ENCODE data around the gene LGR6.

Gene LGR6

DNA sequence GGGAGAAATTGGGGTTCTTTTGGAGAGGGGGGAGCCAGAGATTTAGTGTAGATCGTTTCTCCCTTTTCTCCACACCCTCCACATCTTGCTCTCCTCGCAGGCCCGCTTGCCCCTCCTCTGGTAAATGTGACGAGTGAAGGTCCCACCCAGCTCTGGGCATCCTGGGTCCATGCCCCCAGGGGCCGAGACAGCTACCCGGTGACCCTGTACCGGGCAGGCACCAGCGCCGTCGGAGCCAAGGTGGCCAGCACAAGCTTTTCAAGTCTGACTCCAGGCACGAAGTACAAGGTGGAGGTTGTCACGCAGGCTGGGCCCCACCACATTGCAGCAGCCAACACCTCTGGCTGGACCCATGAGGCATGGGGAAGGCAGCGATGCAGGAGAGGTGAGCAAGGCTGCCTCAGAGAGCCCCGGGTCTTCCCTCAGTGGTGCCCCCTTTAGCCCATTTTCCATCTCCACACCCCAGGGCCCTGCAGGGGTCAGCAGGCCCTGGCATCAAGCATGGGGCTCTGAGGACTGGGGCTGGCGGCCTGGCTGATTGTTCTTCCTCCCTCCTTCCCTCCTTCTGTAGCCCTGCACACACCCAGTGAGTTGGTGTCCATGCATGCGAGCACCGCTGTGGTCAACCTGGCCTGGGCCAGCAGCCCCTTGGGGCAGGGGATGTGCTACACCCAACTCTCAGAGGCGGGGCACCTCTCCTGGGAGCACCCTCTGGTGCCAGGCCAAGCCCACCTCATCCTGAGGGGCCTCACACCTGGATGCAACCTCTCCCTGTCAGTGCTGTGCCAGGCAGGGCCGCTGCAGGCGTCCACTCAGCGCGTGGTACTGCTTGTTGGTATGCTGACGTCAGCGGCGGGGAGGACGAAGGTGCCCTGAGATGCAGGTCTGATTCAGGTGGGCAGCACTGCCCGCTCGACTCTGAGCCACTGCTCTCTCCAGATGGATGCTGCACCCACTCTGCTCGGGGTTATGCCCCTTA lies 16.4 kb upstream of the LGR6 start:
- TF ChIP-seq SIN3A (IDR thresholded peaks at IDR 0.05; ENCODE audit: borderline replicate concordance, insufficient read depth, low read length) (no peak), TAF1 (IDR thresholded peaks at IDR 0.05; ENCODE audit: borderline replicate concordance, insufficient read depth, low read length) (no peak), POLR2AphosphoS5 (IDR thresholded peaks at IDR 0.05; ENCODE audit: low read depth, low read length) (no peak), FOXP2 (optimal IDR thresholded peaks at IDR 0.05; ENCODE audit: borderline replicate concordance, extremely low read depth, extremely low read length, insufficient read depth) (no peak)
- TF ChIP-seq, protein P1, sequence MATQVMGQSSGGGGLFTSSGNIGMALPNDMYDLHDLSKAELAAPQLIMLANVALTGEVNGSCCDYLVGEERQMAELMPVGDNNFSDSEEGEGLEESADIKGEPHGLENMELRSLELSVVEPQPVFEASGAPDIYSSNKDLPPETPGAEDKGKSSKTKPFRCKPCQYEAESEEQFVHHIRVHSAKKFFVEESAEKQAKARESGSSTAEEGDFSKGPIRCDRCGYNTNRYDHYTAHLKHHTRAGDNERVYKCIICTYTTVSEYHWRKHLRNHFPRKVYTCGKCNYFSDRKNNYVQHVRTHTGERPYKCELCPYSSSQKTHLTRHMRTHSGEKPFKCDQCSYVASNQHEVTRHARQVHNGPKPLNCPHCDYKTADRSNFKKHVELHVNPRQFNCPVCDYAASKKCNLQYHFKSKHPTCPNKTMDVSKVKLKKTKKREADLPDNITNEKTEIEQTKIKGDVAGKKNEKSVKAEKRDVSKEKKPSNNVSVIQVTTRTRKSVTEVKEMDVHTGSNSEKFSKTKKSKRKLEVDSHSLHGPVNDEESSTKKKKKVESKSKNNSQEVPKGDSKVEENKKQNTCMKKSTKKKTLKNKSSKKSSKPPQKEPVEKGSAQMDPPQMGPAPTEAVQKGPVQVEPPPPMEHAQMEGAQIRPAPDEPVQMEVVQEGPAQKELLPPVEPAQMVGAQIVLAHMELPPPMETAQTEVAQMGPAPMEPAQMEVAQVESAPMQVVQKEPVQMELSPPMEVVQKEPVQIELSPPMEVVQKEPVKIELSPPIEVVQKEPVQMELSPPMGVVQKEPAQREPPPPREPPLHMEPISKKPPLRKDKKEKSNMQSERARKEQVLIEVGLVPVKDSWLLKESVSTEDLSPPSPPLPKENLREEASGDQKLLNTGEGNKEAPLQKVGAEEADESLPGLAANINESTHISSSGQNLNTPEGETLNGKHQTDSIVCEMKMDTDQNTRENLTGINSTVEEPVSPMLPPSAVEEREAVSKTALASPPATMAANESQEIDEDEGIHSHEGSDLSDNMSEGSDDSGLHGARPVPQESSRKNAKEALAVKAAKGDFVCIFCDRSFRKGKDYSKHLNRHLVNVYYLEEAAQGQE (IDR thresholded peaks at IDR 0.05; ENCODE audit: insufficient read depth in 1 of 2, low read depth in 2 of 2, low read length in 2 of 2) = no peak

DNA sequence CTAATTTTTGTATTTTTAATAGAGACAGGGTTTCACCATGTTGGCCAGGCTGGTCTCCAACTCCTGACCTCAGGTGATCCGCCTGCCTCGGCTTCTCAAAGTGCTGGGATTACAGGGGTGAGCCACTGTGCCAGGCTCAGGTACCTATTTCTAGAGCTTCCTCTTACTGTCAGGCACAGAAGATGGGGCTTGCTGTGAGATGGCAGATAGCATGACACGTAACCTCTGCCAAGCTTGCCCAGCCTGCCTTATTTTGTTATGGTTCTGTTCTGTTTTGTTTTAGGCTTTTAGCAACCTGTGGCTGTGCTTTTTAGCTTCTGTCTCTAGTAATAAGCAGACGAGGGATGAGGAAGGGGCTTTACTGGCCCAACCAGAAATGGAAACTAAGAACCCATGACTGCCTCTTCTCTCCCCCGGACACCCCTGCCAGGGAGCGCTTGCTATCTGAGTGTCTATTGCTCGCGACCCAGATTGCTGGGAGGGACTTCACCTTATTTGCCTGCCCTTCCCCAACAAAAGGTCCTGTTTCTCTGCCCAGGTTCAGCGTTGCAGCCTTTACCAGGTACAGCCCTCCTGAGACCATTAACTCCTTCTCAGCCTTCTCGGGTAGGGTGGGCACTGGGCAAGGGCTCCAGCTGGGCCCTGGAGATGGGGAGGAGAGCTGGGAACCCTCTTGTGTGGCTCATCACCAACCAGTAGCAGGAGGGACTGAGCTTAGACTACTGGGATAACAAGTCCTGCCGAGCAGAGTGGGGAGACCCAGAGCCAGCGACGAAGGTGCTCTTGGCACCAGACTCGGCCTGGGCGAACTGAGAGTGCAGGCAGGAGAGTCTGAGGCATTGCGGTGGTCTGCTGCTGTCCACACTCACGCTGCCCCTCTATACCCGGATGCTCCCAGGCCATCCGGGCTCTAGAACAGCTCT lies 13.5 kb upstream of the LGR6 start:
- no peak for TF ChIP-seq FOXP2 (optimal IDR thresholded peaks at IDR 0.05; ENCODE audit: borderline replicate concordance, extremely low read depth, extremely low read length, insufficient read depth)

DNA sequence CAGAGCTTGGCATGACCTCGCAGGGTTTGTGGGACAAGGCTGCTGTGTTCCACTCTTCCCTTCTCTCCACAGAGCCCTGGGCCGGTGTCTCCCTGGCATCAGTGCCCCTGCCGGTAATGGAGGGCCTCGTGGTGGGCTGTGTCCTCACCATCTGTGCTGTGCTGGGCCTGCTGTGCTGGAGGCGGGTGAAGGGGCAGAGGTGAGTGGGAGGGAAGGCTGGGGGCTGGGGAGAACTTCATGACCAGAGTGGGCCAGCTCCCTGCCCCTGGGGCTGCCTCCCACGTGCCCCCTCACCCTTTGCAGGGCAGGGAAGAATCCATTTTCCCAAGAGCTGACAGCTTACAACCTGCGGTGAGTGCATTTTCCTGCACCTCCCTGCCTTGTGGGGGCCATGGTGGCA lies 12.0 kb upstream of the LGR6 start:
- TF ChIP-seq POLR2AphosphoS5 (IDR thresholded peaks at IDR 0.05; ENCODE audit: low read depth, low read length) (no peak), SIN3A (IDR thresholded peaks at IDR 0.05; ENCODE audit: borderline replicate concordance, insufficient read depth, low read length) (no peak), TAF1 (IDR thresholded peaks at IDR 0.05; ENCODE audit: borderline replicate concordance, insufficient read depth, low read length) (no peak), FOXP2 (optimal IDR thresholded peaks at IDR 0.05; ENCODE audit: borderline replicate concordance, extremely low read depth, extremely low read length, insufficient read depth) (no peak)
- TF ChIP-seq, protein P1 (IDR thresholded peaks at IDR 0.05; ENCODE audit: insufficient read depth in 1 of 2, low read depth in 2 of 2, low read length in 2 of 2) = no peak

DNA sequence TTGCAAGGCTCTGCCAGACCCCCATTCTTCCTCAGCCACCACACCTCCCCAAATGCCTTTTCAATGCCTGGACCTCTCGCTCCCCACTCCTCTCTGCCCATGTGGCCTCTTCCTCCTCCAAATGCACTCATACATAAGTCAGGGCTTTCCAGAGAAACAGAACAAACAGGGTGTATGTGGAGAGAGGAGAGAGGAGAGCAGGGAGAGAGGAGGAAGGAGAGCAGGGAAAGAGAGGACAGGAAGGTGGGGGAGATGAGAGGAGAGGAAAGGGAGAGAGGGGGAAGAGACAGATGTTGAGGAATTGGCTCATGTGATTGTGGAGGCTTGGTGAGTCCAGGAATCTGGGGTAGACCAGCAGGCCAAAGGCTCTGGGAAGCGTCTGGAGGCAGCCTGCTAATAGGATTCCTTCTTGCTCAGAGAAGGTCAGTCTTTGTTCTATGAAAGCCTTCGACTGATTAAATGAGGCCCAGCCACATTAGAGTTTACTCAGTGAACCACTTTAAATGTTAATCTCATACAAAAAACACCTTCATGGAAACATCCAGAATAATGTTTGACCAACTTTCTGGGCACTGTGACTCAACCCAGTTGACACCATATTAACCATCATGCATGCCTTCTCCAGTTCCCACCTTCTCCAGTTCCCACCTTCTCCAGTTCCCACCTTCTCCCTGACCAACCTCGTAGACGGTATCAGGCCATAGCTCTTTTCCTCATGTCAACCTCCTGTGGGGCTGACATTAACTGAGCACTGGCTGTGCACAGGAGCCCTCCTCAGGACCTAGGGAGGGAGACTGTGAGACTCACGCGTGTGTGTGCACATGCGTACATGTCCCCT lies 11.3 kb upstream of the LGR6 start:
- TF ChIP-seq, protein P1 (IDR thresholded peaks at IDR 0.05; ENCODE audit: insufficient read depth in 1 of 2, low read depth in 2 of 2, low read length in 2 of 2) = no peak
- TF ChIP-seq POLR2AphosphoS5 (IDR thresholded peaks at IDR 0.05; ENCODE audit: low read depth, low read length) (no peak), FOXP2 (optimal IDR thresholded peaks at IDR 0.05; ENCODE audit: borderline replicate concordance, extremely low read depth, extremely low read length, insufficient read depth) (no peak), TAF1 (IDR thresholded peaks at IDR 0.05; ENCODE audit: borderline replicate concordance, insufficient read depth, low read length) (no peak), SIN3A (IDR thresholded peaks at IDR 0.05; ENCODE audit: borderline replicate concordance, insufficient read depth, low read length) (no peak)

Measured in PFSK-1 (cell line).